Myocyte (in vitro differentiated cells): Measurements from ENCODE around the gene TSC22D1. TPM values are rescaled to one million over a fixed set of nuclear protein-coding genes. Genes with fewer than 3 reads are reported as not detected.

Experiments
- DNase-seq: peaks from one replicate; pipeline ENCODE4 v3.0.0-alpha.2; 2012; ENCODE audit warnings: low read depth
- total RNA-seq: library from RNA; depleted of rRNA; stranded (reverse); fragments of >200 nt; gene quantifications from 2 replicates; pipeline ENCODE4 v1.2.3, GENCODE V29; 2014

The TSC22D1 gene
- total RNA-seq, 1 donor from 2014 or later: 67.7 TPM

GRCh38 chr13:44455769-44456168 is 120.4 kb downstream of the TSC22D1 start:
- DNase-seq: no peak

- DNase-seq: no peak
Measured at GRCh38 chr13:44453881-44454280, 122.2 kb downstream of the TSC22D1 start.

GRCh38 chr13:44453069-44453468 is 123.1 kb downstream of the TSC22D1 start:
- DNase-seq: no peak

- no peak for DNase-seq
Measured at GRCh38 chr13:44452418-44452817, 123.7 kb downstream of the TSC22D1 start.

- DNase-seq: no peak
Measured at GRCh38 chr13:44451651-44452050, 124.5 kb downstream of the TSC22D1 start.

- peak; percentile 77 for DNase-seq
Measured at GRCh38 chr13:44451126-44451525, 125.0 kb downstream of the TSC22D1 start.

- DNase-seq: peak; percentile 67
Measured at GRCh38 chr13:44449999-44450821, 125.9 kb downstream of the TSC22D1 start.

- DNase-seq: no peak
Measured at GRCh38 chr13:44448875-44449274, 127.3 kb downstream of the TSC22D1 start.

GRCh38 chr13:44448373-44448772 is 127.8 kb downstream of the TSC22D1 start:
- no peak for DNase-seq

GRCh38 chr13:44447783-44448321 is 128.3 kb downstream of the TSC22D1 start:
- no peak for DNase-seq

- DNase-seq: no peak
Measured at GRCh38 chr13:44440046-44440608, 136.0 kb downstream of the TSC22D1 start.

- DNase-seq: no peak
Measured at GRCh38 chr13:44439452-44440024, 136.6 kb downstream of the TSC22D1 start.

- DNase-seq: no peak
Measured at GRCh38 chr13:44438234-44438579, 137.9 kb downstream of the TSC22D1 start.

GRCh38 chr13:44437356-44438233 is 138.5 kb downstream of the TSC22D1 start:
- peak; percentile 58 for DNase-seq

- DNase-seq: peak; percentile 95
Measured at GRCh38 chr13:44436589-44437337, 139.4 kb downstream of the TSC22D1 start.

- DNase-seq: no peak
Measured at GRCh38 chr13:44435919-44436510, 140.1 kb downstream of the TSC22D1 start.

GRCh38 chr13:44435142-44435918 is 140.8 kb downstream of the TSC22D1 start:
- DNase-seq: peak; percentile 98

- no peak for DNase-seq
Measured at GRCh38 chr13:44434766-44435141, 141.4 kb downstream of the TSC22D1 start.
